ENCODE measurements around the gene PAM16. TPM values are rescaled to one million over a fixed set of nuclear protein-coding genes. Genes with fewer than 3 reads are reported as not detected.

PAM16 gene
- total and polyA plus RNA-seq, 9 of the 15 experiments (the other 6 are each of a cell fraction or from before 2014, with no cell fraction given), result 38.7 to 273 (median 79.3) TPM

- TF ChIP-seq POLR2B (IDR thresholded peaks at IDR 0.05; ENCODE audit: low read depth, partially characterized antibody) (no peak), BDP1 (IDR thresholded peaks at IDR 0.05; ENCODE audit: insufficient read depth, insufficient read length) (no peak), ZNF398 (CRISPR knock-in tag; IDR thresholded peaks at IDR 0.05) (no peak), TEAD2 (tag; IDR thresholded peaks at IDR 0.05) (no peak), HNRNPLL (IDR thresholded peaks at IDR 0.05; ENCODE audit: low read depth, low read length, poor library complexity, severe bottlenecking) (no peak), AFF1 (IDR thresholded peaks at IDR 0.05; ENCODE audit: low read depth in 1 of 2, partially characterized antibody in 2 of 2) (no peak), LCOR (CRISPR knock-in tag; IDR thresholded peaks at IDR 0.05) (no peak), ZNF232 (CRISPR knock-in tag; IDR thresholded peaks at IDR 0.05) (no peak), EWSR1 (IDR thresholded peaks at IDR 0.05; ENCODE audit: borderline replicate concordance, low read depth, partially characterized antibody) (no peak), SMARCA4 (IDR thresholded peaks at IDR 0.05) (no peak), MXD1 (CRISPR knock-in tag; IDR thresholded peaks at IDR 0.05; ENCODE audit: borderline replicate concordance, poor library complexity, severe bottlenecking) (no peak), CEBPB (tag; IDR thresholded peaks at IDR 0.05) (no peak), MXI1 (IDR thresholded peaks at IDR 0.05; ENCODE audit: low read depth, low read length) (no peak), KDM2B (CRISPR knock-in tag; IDR thresholded peaks at IDR 0.05) (no peak), STAT6 (CRISPR knock-in tag; IDR thresholded peaks at IDR 0.05) (no peak), PHB (CRISPR knock-in tag; IDR thresholded peaks at IDR 0.05) (no peak), SMARCB1 (IDR thresholded peaks at IDR 0.05; ENCODE audit: insufficient read length, low read depth) (no peak), PREB (CRISPR knock-in tag; IDR thresholded peaks at IDR 0.05) (no peak)
Observed at GRCh38 chr16:4314532-4315185, 36.5 kb downstream of the PAM16 start (continued).

Measured in K562 (cell line).